EH (cell line): ENCODE results near the gene DNAJC7.
A peak's percentile ranks its signal among the peaks of the same experiment; 100 is the strongest.
"Not testable (repeated sequence)": the region's sequence is repeated elsewhere in the genome, so short reads cannot be mapped to it uniquely, and the experiment has no call there.

ENCODE experiments used
- DNase-seq: peaks from one replicate; pipeline ENCODE4 v3.0.0-alpha.2; 2015; ENCODE audit warnings: low read depth

The DNAJC7 gene

DNA sequence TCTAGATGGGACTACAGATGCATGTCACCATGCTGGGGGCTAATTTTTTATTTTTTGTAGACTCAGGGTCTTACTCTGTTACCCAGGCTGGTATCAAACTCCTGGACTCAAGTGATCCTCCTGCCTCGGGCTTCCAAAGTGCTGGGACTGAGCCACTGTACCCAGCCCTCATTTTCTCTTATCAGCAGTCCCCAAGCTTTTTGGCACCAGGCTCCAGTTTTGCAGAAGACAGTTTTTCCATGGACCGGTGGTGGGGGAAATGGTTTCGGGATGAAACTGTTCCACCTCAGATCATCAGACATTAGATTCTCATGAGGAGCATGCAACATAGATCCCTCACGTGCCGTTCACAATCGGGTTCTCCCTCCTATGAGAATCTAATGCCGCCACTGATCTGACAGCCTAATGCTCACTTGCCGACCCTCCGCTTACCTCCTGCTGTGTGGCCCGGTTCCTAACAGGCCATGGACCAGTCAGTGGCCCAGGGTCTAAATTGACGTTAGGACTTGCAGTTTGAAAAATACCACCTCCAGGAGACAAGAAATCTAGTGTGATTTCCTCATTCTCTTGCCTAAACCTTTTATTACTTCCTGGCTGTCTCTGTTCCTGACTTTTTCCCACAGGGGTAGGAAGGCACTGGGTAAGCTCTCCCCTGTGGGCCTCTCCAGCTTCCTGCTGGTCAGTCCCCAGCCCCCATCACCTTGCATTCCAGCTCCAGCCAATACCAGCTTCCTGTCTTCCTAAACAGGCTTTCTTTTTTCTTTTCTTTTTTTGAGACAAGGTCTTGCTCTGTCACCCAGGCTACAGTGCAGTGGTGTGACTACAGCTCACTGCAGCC, 60.0 kb downstream of the DNAJC7 start:
- DNase-seq: peak; percentile 72

GRCh38 chr17:41956522-41956921, 60.7 kb downstream of the DNAJC7 start:
- no peak for DNase-seq

GRCh38 chr17:41948762-41949460, 68.3 kb downstream of the DNAJC7 start:
- DNase-seq: no peak

DNA sequence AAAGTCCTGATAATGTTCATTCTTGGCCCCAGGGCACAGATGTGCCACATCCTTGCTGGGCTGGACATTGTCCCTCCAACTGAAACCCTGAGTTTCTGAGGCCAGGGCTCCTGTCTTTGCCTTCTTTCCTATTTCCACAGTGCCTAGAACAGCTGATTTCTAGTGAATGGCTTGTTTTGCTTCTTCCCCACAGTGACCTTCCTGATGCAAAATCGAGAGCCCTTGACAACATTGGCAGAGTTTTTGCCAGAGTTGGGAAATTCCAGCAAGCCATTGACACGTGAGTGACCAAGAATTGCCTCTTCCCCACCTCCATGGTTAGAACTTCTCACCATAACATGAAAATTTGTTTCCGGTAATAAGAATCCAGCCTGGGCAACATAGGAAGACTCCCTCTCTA, 72.3 kb downstream of the DNAJC7 start:
- no peak for DNase-seq

- DNase-seq: no peak
Measured at GRCh38 chr17:41943492-41943891, 73.7 kb downstream of the DNAJC7 start.

- DNase-seq: no peak
Measured at GRCh38 chr17:41942626-41943373, 74.4 kb downstream of the DNAJC7 start.

GRCh38 chr17:41941168-41941567, 76.1 kb downstream of the DNAJC7 start:
- DNase-seq: no peak

DNA sequence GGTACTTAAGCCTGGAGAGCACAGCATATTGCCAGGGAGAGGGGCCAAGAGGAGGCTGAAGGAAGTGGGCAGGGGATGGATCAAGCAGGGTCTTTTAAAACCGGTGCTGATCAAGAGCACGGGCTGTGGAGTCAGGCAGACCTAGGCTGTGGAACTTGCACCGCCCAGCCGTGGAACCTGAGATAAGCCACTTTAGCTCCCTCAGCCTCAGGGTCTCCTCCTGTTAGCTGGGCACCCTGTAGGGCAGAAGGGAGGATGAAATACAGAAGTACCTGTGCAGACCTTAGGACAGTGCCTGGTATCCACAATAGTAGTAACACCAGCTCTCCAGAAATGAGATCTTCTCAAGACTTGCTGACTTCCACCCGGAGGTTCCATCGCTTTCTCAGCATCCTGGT, 77.5 kb downstream of the DNAJC7 start:
- DNase-seq: no peak

GRCh38 chr17:41939044-41939692, 78.1 kb downstream of the DNAJC7 start:
- no peak for DNase-seq

DNA sequence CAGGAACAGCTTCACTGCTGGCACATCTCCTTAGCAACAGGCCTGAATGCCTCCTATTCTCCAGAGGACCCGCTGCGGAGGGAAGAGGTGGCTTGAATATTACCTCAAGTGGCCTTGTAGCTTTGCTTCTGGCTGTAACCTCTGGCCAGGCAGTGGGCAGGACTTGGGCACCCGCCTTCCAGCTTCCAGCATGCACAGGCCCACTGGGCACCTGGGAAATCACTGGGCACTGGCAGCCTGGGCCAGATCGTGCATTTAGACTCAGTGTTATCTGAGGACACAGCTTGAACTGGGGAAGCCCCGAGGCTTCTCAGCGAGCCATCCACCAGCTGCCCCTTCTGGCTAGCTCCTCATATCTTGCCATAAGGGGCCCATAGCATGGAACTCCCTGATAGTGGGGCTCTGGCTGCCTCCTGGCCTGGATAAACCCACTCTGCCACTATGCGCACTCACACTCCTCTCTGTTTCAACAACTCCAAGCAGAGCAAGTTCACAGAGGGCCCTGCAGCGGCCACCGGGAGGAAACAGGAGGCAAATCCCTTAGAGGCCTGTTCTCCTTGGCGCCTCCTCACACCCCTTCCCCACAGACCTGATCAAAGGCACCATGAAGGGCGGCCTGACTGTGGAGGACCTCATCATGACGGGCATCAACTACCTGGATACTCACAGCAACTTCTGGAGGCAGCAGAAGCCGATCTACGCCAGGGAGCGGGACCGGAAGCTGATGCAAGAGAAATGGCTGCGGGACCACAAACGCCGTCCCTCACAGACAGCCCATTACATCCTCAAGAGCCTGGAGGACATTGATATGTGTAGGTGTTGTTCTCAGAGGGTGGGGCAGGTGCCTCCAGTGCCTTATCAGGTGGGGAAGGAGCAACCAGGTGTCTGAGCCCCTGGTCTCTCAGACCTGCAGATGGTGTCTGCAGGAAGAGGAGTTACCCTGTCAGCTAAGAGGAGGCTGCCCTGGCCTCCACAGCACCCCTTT, 79.0 kb downstream of the DNAJC7 start:
- DNase-seq: no peak

DNA sequence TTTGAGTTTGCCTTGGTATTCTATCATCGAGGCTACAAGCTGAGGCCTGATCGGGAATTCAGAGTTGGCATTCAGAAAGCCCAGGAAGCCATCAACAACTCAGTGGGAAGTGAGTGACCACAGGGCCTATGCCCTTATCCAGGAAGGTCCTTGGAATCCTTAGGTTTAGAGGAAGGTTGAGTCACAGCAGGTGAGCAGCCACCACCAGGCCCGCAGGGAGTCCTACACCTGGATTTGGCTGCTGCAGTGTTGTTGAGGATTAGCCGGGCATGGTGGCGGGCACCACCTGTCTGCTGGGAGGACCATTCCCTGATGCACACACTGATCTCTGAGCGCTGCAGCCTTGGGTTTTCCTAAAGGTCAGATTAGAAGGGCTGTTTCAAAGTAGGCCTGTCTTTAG, 81.6 kb downstream of the DNAJC7 start:
- DNase-seq: no peak

GRCh38 chr17:41932816-41933389, 84.3 kb downstream of the DNAJC7 start:
- no peak for DNase-seq

GRCh38 chr17:41931715-41932114, 85.5 kb downstream of the DNAJC7 start:
- not testable (repeated sequence) for DNase-seq

- not testable (repeated sequence) for DNase-seq
Measured at GRCh38 chr17:41930833-41931156, 86.4 kb downstream of the DNAJC7 start.

DNA sequence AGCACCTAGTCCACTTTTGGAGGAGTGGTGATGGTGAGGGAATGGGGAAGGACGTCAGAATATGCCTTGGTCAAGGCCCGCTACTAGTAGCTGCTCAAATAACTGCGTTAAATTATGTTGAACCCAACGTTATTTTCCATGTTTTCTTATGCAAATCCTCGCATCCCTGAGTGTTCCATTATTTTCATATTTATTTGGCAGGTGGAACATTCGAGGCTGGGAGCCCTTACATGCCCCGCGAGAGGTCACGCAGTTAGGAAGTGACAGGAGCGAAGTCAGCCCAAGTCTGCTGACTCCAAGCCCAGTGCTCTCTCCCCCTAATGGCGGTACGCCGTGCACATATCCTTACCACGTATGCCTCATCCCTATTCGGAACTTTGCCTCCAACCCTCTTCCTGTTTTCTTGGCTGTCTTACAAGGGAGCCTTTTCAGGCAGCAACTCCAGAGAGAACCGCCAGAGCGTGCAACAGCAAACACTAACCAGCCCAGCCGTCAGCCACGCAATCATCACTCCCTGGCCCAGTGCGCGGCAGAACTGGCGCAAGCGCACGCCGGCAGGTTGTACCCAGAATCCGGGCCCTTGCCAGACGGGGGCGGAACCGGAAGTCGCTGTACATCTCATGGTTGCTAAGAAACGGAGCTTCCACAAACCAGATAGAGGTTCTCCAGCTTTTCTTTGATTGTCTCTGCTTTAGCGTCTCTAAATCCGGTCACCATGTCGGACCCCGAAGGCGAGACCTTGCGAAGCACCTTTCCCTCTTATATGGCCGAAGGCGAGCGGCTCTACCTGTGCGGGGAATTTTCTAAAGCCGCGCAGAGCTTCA, 87.0 kb downstream of the DNAJC7 start, which contains the start of gene ODAD4:
Gene ODAD4 (plus strand): TSS at position 609 of the 824 bp plus-strand sequence. CDS start 107 bp downstream, at position 716.
- peak; percentile 99 for DNase-seq

GRCh38 chr17:41928693-41929251, 88.5 kb downstream of the DNAJC7 start:
- DNase-seq: no peak
